ENCODE measurements around the gene KLK13. TPM values are rescaled to one million over a fixed set of nuclear protein-coding genes. Genes with fewer than 3 reads are reported as not detected.

The KLK13 gene
- total and polyA plus RNA-seq, 8 donors = 0.16 to 1.8 (median 0.32) TPM

DNA sequence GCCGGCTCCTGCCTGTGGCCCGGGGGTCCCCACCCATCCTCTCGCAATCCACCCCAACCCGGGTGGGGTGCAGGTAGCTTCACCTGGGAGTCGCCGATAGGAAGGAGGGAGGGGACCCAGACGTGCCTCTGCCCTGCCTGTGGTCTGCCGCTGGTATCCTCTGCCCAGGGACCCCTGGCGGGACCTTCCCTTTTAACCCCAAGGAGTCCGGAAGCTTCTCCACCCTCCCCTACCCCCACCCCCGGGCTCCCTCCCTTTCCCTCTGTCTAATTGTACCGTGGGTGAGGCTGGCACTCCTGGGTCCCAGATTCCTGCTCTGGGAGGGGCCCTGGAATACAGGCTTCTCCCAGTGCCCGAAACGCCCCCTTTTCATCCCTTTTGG is 45.4 kb downstream of the KLK13 start, which contains the start of gene KLK10:
Gene KLK10, minus strand, starts transcription at position 166 of the 382 bp plus-strand sequence. CDS start 579 bp downstream, outside the sequence.
- Histone ChIP-seq H3K4me3 (peak within 1 kb of the TSS in 1 of 2 donors; percentile 41), H3K36me3 (no peaks in the 10 kb centered on the region), H3K4me1 (peaks cover 0 to 4% of the 10 kb centered on the region in 2 donors), H3K27ac (no peak within 1 kb of the TSS), H3K9me3 (no peaks in the 10 kb centered on the region), H3K27me3 (peaks cover 34 to 96% of the 10 kb centered on the region in 2 donors)
- ATAC-seq (no peak), DNase-seq (no peak)
- intact Hi-C loops (cut with DNase I) = no loop called here
- TF ChIP-seq, protein P1, sequence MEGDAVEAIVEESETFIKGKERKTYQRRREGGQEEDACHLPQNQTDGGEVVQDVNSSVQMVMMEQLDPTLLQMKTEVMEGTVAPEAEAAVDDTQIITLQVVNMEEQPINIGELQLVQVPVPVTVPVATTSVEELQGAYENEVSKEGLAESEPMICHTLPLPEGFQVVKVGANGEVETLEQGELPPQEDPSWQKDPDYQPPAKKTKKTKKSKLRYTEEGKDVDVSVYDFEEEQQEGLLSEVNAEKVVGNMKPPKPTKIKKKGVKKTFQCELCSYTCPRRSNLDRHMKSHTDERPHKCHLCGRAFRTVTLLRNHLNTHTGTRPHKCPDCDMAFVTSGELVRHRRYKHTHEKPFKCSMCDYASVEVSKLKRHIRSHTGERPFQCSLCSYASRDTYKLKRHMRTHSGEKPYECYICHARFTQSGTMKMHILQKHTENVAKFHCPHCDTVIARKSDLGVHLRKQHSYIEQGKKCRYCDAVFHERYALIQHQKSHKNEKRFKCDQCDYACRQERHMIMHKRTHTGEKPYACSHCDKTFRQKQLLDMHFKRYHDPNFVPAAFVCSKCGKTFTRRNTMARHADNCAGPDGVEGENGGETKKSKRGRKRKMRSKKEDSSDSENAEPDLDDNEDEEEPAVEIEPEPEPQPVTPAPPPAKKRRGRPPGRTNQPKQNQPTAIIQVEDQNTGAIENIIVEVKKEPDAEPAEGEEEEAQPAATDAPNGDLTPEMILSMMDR (IDR thresholded peaks at IDR 0.05) = no peak

DNA sequence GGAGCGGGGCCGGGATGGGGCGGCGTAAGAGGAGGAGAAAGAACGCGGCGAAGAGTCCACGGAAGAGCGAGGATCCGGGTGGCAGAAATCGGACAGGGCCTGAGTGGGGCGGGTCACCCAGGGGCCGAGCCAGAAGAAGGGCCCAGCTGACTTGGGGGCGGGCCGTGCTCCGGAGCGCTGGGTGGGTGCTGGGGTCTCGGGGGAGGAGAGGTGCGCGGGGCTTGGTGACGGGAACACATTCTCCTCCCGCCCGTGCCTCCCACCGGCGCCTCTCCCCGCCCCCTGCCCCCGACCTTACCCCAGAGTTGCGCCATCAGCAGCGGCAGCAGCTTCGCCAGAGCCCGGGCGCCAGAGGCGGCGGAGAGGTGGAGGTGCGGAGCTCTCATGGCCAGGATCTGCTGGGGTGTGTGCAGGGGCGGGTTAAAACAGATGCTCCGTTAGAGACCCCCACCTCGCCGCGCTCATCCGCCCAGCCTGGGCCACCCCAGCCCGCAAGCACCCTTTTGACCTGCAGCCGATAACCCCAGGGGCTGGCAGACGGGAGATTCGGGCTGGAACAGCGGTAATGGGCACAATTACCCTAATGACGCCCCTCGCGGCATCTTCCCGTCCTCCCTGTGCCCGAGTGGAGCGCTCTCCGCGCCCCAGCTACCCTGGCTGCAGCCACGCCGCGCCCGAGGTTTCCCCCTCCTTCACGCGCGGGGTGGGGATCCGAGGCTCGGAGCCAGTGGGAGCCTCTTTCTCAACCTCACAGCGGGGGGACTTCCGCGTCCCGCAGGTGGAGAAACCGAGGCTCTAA is 45.9 kb downstream of the KLK13 start:
- DNase-seq (peak in 2 of 4 donors; percentile 30 to 78), ATAC-seq (peak; percentile 24)
- Histone ChIP-seq H3K4me1 (peaks cover 0 to 4% of the 10 kb centered on the region in 2 donors), H3K9me3 (no peaks in the 10 kb centered on the region), H3K27me3 (peaks cover 34 to 96% of the 10 kb centered on the region in 2 donors), H3K36me3 (no peaks in the 10 kb centered on the region), H3K4me3 (peak overlapping the region in 1 of 2 donors; percentile 41), H3K27ac (no peak overlapping the region)
- intact Hi-C loops (cut with DNase I) = no loop called here
- TF ChIP-seq, protein P1 (IDR thresholded peaks at IDR 0.05) = no peak

DNA sequence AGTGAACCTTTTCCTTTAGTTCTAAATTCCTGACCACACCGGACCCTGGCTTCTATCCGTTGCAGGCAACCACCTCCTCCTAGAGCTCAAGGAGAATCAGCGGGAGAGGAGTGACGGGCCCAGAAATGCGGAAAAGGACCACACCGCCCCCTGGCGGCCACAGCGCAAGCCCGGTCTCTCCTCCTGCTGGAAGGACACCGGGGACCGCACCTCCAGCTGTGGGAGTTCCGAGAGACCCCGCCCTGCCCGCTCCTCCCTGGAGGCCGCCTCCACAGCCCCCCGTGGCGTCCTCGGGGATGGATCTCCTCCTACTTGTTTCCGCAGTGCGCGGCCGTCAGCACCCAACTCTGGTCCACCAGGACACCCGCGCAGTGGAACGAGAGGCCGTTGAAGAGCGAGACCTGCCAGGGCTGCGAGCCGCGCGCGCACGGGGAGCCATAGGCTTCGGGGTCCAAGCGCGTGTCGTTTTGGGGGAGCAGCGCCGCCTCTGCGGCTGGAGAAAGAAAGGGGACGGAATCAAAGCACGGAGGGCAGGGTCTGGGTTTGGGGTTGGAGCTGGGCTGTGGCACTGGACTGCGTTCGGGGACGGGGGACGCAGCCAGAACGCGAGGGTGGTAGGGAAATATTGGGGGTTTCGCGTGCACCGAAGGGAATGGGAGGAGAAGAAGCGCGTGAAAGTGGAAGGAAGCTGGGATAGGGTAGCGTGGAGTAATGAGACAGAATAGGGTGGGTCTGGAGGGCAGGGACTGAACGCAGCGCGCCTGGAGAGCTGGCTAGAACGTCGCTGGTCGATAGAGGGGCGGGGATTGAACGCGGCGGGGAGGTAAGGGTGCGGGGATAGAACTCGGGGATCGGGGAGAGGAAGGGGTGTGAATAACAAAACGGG is 47.9 kb downstream of the KLK13 start:
- Histone ChIP-seq H3K36me3 (no peaks in the 10 kb centered on the region), H3K9me3 (no peaks in the 10 kb centered on the region), H3K27me3 (peaks cover 34 to 96% of the 10 kb centered on the region in 2 donors), H3K27ac (no peak overlapping the region), H3K4me3 (no peak overlapping the region), H3K4me1 (peaks cover 0 to 4% of the 10 kb centered on the region in 2 donors)
- intact Hi-C loops (cut with DNase I) = no loop called here
- TF ChIP-seq, protein P1 (IDR thresholded peaks at IDR 0.05) = peak in 1 of 2 donors; percentile 67
- DNase-seq = peak in 2 of 4 donors; percentile 54 to 91
- ATAC-seq = peak; percentile 55

DNA sequence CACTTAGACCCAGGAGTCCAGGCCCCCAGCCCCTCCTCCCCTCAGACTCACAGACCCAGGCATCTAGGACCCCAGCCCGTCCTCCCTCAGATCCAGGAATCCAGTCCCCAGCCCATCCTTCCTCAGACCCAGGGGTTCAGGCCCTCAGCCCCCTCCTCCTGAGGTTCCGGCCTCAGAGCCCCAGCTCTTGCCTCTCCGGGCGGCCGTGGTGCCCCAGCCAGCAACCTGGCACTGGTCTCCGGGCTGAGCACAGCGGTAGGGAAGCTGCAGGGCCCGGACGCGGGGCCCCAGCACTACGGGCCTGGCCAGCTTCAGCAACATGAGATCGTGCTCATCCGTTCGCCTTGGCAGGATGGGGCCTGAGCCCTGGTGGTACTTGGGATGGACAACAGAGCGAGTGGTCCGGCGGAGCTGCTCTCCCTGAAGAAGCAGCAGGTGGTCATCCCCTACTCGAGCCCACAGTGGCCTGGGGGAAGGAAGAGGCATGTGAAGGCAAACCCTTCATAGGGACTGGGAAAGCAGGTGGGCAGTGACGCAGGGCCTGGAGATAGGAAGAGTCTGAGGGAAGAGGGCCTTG is 49.1 kb downstream of the KLK13 start:
- Histone ChIP-seq H3K27me3 (peaks cover 34 to 99% of the 10 kb centered on the region in 2 donors), H3K4me3 (no peak overlapping the region), H3K27ac (no peak overlapping the region), H3K36me3 (no peaks in the 10 kb centered on the region), H3K9me3 (no peaks in the 10 kb centered on the region), H3K4me1 (peaks cover 0 to 4% of the 10 kb centered on the region in 2 donors)
- TF ChIP-seq, protein P1 (IDR thresholded peaks at IDR 0.05) = no peak
- ATAC-seq = no peak
- no peak for DNase-seq
- intact Hi-C loops (cut with DNase I) = no loop called here
